Activated CD4-positive, alpha-beta memory T cell treated with anti-CD3 and anti-CD28 coated beads, Interleukin-2, amount 10 ng/mL, durations not matched to agents 7 days and 5 days (primary cell): ENCODE measurements around the gene KIT. TPM values are rescaled to one million over a fixed set of nuclear protein-coding genes. Genes with fewer than 3 reads are reported as not detected.

Experiments used
- CTCF ChIA-PET: fragments of 350-600 bp; sonication (Branson Sonifier 250); formaldehyde crosslinking; loops from one replicate; lab custom pipeline; 2021; ENCODE audit warnings: antibody characterized with exemption, inconsistent platforms; lab: Charles Lee
- POLR2A ChIA-PET: fragments of 350-600 bp; sonication (Branson Sonifier 250); formaldehyde crosslinking; loops from one replicate; lab custom pipeline; 2021; ENCODE audit warnings: antibody characterized with exemption; lab: Charles Lee
- DNase-seq: peaks from one replicate; pipeline ENCODE4 v3.0.0-alpha.2; 2020
- H3K27ac Mint-ChIP-seq: one replicate; pipeline ENCODE4 v1.8.0; 2021; ENCODE audit warnings: mild to moderate bottlenecking, mixed read lengths
- H3K27me3 Mint-ChIP-seq: one replicate; pipeline ENCODE4 v1.8.0; 2021; ENCODE audit warnings: mixed read lengths
- H3K36me3 Mint-ChIP-seq: one replicate; pipeline ENCODE4 v1.8.0; 2021; ENCODE audit warnings: low read depth, mixed read lengths
- H3K4me1 Mint-ChIP-seq: one replicate; pipeline ENCODE4 v1.8.0; 2021; ENCODE audit warnings: mixed read lengths
- H3K4me3 Mint-ChIP-seq: one replicate; pipeline ENCODE4 v1.8.0; 2021; ENCODE audit warnings: mild to moderate bottlenecking, mixed read lengths
- H3K9me3 Mint-ChIP-seq: one replicate; pipeline ENCODE4 v1.8.0; 2021; ENCODE audit warnings: mixed read lengths
- total RNA-seq, 2 experiments: library from RNA; stranded (reverse); gene quantifications; one replicate each; pipeline ENCODE4 v1.2.3, GENCODE V29; 2021

The KIT gene
- total RNA-seq, 2 experiments from 2014 or later: 0.65 to 0.73 TPM

DNA sequence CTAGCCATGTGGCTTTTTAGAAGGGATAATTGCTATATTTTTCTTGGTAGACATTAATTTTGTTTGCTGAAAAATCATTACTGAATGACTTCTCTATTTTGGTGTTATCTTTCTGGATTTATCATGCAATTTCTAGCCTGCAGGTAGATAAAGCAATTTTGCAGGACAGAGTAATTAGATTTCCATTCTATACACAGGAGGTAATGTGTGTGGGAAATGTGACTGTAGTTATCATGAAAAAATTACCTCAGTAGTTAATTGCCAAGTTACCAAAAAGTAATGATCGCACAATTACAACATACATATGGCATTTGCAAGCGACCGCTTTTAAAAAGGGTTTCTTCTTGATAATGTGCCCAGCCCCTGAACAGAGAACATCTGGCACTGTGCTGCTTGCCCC, 66.1 kb downstream of the KIT start:
- H3K36me3 Mint-ChIP-seq: no peaks in the 10 kb centered on the region
- H3K27ac Mint-ChIP-seq: no peak overlapping the region
- H3K9me3 Mint-ChIP-seq: no peaks in the 10 kb centered on the region
- H3K27me3 Mint-ChIP-seq: no peaks in the 10 kb centered on the region
- H3K4me1 Mint-ChIP-seq: no peaks in the 10 kb centered on the region
- no peak overlapping the region for H3K4me3 Mint-ChIP-seq
- ChIA-PET CTCF (no interaction called here), POLR2A (no interaction called here)
- DNase-seq: no peak

DNA sequence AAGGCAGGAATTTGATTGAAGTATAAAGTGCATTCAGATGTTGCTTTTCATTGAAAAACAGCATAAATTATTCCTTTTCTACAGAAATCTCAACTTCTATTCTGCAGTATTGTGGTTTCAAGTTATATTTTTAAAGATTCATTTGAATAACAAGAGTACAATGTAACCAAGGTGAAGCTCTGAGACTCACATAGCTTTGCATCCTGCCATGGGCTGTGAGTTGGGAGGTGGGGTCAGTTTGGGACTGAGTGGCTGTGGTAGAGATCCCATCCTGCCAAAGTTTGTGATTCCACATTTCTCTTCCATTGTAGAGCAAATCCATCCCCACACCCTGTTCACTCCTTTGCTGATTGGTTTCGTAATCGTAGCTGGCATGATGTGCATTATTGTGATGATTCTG, 69.2 kb downstream of the KIT start:
- Mint-ChIP-seq H3K27me3 (no peaks in the 10 kb centered on the region), H3K9me3 (peaks cover 2% of the 10 kb centered on the region), H3K36me3 (no peaks in the 10 kb centered on the region), H3K27ac (no peak overlapping the region), H3K4me3 (no peak overlapping the region), H3K4me1 (no peaks in the 10 kb centered on the region)
- no peak for DNase-seq
- POLR2A ChIA-PET: no interaction called here
- CTCF ChIA-PET: no interaction called here

DNA sequence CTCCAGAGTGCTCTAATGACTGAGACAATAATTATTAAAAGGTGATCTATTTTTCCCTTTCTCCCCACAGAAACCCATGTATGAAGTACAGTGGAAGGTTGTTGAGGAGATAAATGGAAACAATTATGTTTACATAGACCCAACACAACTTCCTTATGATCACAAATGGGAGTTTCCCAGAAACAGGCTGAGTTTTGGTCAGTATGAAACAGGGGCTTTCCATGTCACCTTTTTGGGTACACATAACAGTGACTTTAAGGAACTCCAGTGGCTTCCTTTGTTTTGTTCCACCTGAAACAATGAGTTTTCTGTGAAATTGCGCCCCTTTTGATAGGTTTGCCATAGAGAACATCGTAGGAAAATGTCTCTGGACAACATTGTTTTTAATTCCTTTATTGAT, 69.6 kb downstream of the KIT start:
- DNase-seq: no peak
- H3K9me3 Mint-ChIP-seq: peaks cover 2% of the 10 kb centered on the region
- no peak overlapping the region for H3K27ac Mint-ChIP-seq
- no peaks in the 10 kb centered on the region for H3K4me1 Mint-ChIP-seq
- H3K36me3 Mint-ChIP-seq: no peaks in the 10 kb centered on the region
- CTCF ChIA-PET: no interaction called here
- POLR2A ChIA-PET: no interaction called here
- H3K27me3 Mint-ChIP-seq: no peaks in the 10 kb centered on the region
- no peak overlapping the region for H3K4me3 Mint-ChIP-seq

DNA sequence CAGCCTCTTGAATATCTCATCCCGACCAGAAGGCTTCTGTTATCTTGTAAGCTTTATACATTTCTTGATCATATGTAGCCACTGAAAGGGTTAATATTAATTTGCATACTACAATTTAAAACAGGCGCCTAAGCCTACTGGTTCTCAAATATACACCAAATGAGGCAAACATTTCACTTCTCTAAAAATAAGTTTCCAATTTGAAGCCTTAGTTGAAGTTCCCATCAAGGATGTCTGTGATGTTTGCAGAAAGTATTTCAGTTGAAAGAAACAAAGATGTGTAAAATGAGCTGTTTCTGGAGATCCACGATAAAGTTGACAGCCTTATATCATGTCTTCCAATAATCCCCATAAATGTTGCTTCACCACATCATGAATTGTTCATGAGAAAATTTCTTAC, 70.6 kb downstream of the KIT start:
- POLR2A ChIA-PET: no interaction called here
- Mint-ChIP-seq H3K36me3 (no peaks in the 10 kb centered on the region), H3K4me1 (no peaks in the 10 kb centered on the region), H3K4me3 (no peak overlapping the region), H3K9me3 (peaks cover 2% of the 10 kb centered on the region), H3K27ac (no peak overlapping the region), H3K27me3 (no peaks in the 10 kb centered on the region)
- CTCF ChIA-PET: no interaction called here
- no peak for DNase-seq

DNA sequence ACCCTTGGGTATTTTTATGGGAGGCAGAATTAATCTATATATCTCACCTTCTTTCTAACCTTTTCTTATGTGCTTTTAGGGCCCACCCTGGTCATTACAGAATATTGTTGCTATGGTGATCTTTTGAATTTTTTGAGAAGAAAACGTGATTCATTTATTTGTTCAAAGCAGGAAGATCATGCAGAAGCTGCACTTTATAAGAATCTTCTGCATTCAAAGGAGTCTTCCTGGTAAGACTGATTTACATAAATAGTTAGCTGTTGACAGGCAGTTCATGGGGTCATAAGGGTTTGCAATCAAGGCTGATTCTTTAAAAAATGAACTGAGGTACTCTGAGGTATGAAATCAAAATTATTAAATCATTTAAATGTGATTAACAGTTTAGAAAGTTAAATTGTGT, 71.5 kb downstream of the KIT start:
- DNase-seq: no peak
- no peaks in the 10 kb centered on the region for H3K4me1 Mint-ChIP-seq
- ChIA-PET POLR2A (no interaction called here), CTCF (no interaction called here)
- H3K4me3 Mint-ChIP-seq: no peak overlapping the region
- H3K36me3 Mint-ChIP-seq: no peaks in the 10 kb centered on the region
- peaks cover 2% of the 10 kb centered on the region for H3K9me3 Mint-ChIP-seq
- no peaks in the 10 kb centered on the region for H3K27me3 Mint-ChIP-seq
- no peak overlapping the region for H3K27ac Mint-ChIP-seq

DNA sequence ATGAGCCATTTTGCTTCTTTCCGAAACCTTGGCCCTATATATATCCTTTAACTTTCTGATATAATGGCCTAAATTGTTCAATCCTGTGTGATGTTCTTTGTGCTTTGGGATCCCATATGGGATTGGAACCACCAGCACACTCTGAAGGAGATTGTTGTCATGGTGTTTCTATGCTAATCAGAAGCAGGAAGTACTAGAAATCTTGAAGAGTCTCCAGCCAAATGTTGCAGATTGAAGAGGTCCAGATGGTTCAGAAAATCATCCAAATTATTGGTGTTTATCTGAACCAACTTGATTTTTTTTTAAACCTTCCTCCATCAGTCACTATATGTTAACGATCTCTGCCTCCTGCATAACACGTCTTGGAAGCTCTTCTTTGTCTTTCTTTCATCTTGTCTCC, 72.8 kb downstream of the KIT start:
- Mint-ChIP-seq H3K4me1 (no peaks in the 10 kb centered on the region), H3K27me3 (no peaks in the 10 kb centered on the region), H3K36me3 (no peaks in the 10 kb centered on the region), H3K9me3 (peaks cover 2% of the 10 kb centered on the region), H3K27ac (no peak overlapping the region), H3K4me3 (no peak overlapping the region)
- CTCF ChIA-PET: no interaction called here
- POLR2A ChIA-PET: no interaction called here
- DNase-seq: no peak

DNA sequence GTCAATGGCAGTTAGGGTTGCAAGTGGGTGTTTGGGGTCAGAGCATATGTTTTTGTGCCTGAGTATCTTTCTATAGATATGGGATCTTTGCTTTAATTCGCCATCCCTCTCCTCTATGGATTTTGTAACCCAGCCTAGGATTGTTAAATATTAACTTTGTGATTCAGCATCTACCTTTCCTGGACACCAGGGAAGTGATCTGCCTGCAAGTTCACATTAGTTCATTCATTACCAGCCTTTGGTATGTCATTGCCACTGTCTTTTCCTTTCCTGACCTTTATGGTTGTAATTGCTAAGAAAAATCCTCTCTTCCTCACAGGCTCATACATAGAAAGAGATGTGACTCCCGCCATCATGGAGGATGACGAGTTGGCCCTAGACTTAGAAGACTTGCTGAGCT, 73.8 kb downstream of the KIT start:
- ChIA-PET POLR2A (no interaction called here), CTCF (no interaction called here)
- H3K4me1 Mint-ChIP-seq: no peaks in the 10 kb centered on the region
- H3K27ac Mint-ChIP-seq: no peak overlapping the region
- H3K36me3 Mint-ChIP-seq: no peaks in the 10 kb centered on the region
- peaks cover 2% of the 10 kb centered on the region for H3K9me3 Mint-ChIP-seq
- H3K27me3 Mint-ChIP-seq: no peaks in the 10 kb centered on the region
- H3K4me3 Mint-ChIP-seq: no peak overlapping the region
- no peak for DNase-seq

DNA sequence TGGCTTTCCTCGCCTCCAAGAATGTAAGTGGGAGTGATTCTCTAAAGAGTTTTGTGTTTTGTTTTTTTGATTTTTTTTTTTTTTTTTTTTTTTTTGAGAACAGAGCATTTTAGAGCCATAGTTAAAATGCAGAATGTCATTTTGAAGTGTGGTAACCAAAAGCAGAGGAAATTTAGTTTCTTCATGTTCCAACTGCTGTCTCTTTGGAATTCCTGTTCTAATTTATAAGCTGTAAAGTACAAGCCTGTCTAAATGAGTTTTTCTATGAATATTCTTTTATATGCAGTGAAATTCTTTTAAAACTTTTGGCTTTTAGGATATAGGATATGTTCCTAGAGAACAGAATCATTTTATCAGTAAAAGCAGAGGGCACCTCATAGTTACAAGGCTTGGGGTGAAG, 74.2 kb downstream of the KIT start:
- POLR2A ChIA-PET: no interaction called here
- no peak for DNase-seq
- CTCF ChIA-PET: no interaction called here
- H3K4me1 Mint-ChIP-seq: no peaks in the 10 kb centered on the region
- H3K27ac Mint-ChIP-seq: no peak overlapping the region
- H3K4me3 Mint-ChIP-seq: no peak overlapping the region
- H3K36me3 Mint-ChIP-seq: no peaks in the 10 kb centered on the region
- peaks cover 2% of the 10 kb centered on the region for H3K9me3 Mint-ChIP-seq
- H3K27me3 Mint-ChIP-seq: no peaks in the 10 kb centered on the region

DNA sequence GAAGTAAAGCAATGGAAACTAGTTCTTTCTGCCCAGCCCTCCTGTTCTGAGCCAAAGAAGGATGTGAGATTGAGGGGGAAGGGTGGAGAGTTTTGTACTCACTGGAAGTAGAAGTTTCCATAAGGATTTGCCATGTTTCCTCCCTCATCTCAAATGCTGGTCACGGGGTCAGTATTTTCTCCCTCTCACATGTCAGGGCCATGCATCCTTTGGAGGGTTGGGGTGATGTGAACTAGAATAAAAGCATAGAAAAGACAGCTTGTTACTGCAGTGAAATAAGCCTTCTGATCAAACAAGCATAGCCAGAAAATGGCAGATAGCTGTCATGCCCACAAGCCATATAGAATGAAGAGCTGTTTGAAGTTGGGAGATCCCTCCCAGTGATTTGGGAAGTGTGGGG, 79.7 kb downstream of the KIT start:
- Mint-ChIP-seq H3K36me3 (no peaks in the 10 kb centered on the region), H3K4me3 (no peak overlapping the region), H3K4me1 (no peaks in the 10 kb centered on the region), H3K27me3 (no peaks in the 10 kb centered on the region), H3K27ac (no peak overlapping the region), H3K9me3 (no peaks in the 10 kb centered on the region)
- ChIA-PET CTCF (no interaction called here), POLR2A (no interaction called here)
- no peak for DNase-seq

DNA sequence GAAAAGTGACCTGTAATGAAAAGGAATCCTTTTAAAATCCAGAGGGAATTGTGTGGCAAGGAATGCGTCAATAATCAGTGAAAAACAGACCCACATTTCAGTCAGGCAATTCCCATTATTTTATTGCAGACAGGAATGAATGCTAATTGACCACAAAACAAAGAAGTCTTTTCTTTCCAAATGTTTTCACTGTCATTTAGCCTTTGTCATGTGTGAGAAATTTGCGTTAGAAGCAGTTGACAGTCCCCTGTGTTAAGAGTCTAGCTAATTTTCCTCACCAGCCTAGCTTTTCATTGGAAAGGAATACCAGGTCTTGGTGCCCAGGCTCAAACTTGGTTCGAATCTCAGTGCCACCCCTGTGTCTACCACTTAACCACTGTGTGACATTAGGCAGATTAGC, 83.4 kb downstream of the KIT start:
- Mint-ChIP-seq H3K36me3 (no peaks in the 10 kb centered on the region), H3K27ac (no peak overlapping the region), H3K4me3 (no peak overlapping the region), H3K27me3 (peaks cover 2% of the 10 kb centered on the region), H3K9me3 (peaks cover 3% of the 10 kb centered on the region), H3K4me1 (peaks cover 2% of the 10 kb centered on the region)
- ChIA-PET CTCF (no interaction called here), POLR2A (no interaction called here)
- no peak for DNase-seq

DNA sequence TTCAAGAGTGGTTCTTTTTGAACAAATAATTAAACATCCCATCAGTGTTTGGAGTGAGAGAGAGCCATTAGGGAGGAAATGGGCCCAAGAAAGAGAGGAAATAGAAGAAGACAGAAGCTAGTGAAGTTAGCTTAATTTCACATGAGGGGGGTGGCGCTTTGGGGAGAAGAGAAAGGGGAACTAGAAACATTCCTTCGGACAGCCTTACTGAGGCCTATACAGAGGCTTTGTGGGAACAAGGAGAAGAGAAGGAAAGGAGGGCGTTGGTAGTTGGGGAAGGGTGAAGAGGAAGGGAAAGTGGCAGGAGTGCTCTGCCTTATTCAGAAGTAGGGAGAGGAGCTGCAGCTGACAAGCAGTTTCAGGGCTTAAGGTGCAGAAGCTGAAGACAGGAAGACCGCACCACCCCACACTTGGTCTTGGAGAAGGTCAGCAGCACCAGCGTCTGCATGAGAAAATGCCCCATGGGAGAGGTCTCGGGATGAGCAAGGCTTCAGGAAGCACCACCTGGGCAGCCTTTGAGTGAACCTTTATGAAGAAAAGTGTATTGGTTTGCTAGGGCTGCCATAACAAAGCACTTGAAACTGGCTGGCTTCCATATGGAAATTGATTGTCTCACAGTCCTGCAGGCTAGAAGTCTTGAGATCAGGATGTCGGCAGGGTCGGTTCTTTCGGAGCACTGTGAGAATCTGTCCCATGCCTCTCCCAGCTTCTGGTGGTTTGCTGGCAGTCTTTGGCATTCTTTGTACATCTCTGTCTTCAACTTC, 85.1 kb downstream of the KIT start:
- peaks cover 6% of the 10 kb centered on the region for H3K4me1 Mint-ChIP-seq
- no peak overlapping the region for H3K4me3 Mint-ChIP-seq
- H3K9me3 Mint-ChIP-seq: peaks cover 6% of the 10 kb centered on the region
- H3K27me3 Mint-ChIP-seq: peaks cover 2% of the 10 kb centered on the region
- no peak for DNase-seq
- POLR2A ChIA-PET: no interaction called here
- H3K27ac Mint-ChIP-seq: no peak overlapping the region
- CTCF ChIA-PET: no interaction called here
- no peaks in the 10 kb centered on the region for H3K36me3 Mint-ChIP-seq

DNA sequence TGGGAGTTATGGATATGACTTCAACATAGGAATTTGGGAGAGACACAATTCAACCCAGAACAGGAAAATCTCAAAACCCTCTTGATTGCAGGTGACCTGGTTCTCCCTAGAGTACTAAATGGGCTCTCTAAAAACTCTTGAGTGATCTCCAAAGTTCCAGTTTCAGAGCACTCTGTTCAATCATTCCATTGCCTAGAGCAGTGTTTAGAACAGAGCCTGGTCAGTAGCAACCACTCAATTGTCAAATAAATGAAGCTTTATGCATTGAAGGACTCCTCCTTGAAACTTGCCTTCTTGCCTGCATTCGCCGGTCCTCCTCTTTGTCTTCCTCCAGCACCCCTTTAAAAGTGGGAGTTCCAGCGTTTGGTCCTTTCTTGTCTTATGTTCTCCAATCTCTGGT, 85.8 kb downstream of the KIT start:
- peaks cover 6% of the 10 kb centered on the region for H3K9me3 Mint-ChIP-seq
- no peaks in the 10 kb centered on the region for H3K36me3 Mint-ChIP-seq
- no peak for DNase-seq
- H3K4me3 Mint-ChIP-seq: no peak overlapping the region
- ChIA-PET POLR2A (no interaction called here), CTCF (no interaction called here)
- no peak overlapping the region for H3K27ac Mint-ChIP-seq
- peaks cover 2% of the 10 kb centered on the region for H3K27me3 Mint-ChIP-seq
- H3K4me1 Mint-ChIP-seq: peaks cover 6% of the 10 kb centered on the region

DNA sequence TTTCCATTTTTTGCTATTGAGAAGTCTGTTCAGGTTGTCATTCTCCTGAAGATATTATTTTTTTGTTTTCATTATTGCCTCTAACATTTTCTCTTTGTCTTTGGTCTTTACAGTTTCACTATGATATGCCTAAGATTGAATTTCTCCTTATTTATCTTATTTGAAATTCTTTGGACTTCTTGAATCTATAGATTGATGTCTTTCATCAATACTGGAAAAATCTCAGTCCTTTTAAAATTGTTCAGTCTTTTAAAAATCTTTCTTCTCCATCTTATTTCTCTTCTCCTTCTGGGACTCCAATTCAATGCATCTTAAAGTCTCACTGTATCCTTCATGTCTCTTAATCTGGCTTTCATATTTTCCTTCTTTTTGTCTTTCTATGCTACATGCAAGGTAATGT, 86.7 kb downstream of the KIT start:
- no peak for DNase-seq
- ChIA-PET CTCF (no interaction called here), POLR2A (no interaction called here)
- H3K4me1 Mint-ChIP-seq: peaks cover 6% of the 10 kb centered on the region
- H3K27me3 Mint-ChIP-seq: peaks cover 2% of the 10 kb centered on the region
- no peaks in the 10 kb centered on the region for H3K36me3 Mint-ChIP-seq
- no peak overlapping the region for H3K4me3 Mint-ChIP-seq
- peaks cover 6% of the 10 kb centered on the region for H3K9me3 Mint-ChIP-seq
- no peak overlapping the region for H3K27ac Mint-ChIP-seq

DNA sequence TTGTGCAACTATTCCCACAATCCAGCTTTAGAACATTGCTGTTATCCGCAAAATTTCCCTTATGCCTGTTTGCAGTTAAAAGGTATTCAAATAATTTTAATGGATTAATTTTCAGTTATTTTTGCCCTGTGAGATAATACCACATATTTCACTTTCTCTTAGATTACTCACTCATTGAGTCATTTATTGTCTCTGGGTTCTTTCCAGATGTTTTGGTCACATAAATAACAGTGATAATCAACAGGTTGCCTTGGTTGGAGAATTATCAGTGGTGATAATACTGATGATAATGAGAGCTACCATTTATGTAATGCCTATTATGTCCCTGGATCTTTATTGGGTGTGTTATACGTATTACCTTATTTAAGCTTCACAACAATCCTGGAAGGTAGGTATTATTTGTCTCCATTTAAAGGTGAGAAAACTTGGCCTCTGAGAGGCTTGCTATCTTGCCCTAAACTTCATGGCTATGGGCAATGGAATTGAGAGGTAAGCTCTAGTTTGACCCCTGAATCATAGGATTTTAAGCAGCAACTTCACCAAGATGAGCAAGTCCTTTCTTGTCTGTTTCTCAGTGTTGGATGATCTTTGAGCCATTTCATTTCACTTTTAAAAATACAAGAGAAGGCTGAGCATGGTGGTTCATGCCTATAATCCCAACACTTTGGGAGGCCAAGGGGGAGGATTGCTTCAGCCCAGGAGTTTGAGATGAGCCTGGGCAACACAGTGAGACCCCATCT, 87.4 kb downstream of the KIT start:
- ChIA-PET POLR2A (no interaction called here), CTCF (no interaction called here)
- peaks cover 8% of the 10 kb centered on the region for H3K4me1 Mint-ChIP-seq
- H3K27me3 Mint-ChIP-seq: peaks cover 2% of the 10 kb centered on the region
- no peaks in the 10 kb centered on the region for H3K36me3 Mint-ChIP-seq
- no peak overlapping the region for H3K4me3 Mint-ChIP-seq
- no peak for DNase-seq
- H3K27ac Mint-ChIP-seq: no peak overlapping the region
- peaks cover 6% of the 10 kb centered on the region for H3K9me3 Mint-ChIP-seq
